Neural cell (in vitro differentiated cells): ENCODE results near the gene RABEPK. TPM values are rescaled to one million over a fixed set of nuclear protein-coding genes. Genes with fewer than 3 reads are reported as not detected.

Experiments used
- H2AFZ ChIP-seq: fragments of 200-600, 300-800 bp; sonication (generic), shearing (Covaris generic); 2 replicates; pipeline ENCODE4 v1.6.0; 2014; ENCODE audit warnings: low read depth, mild to moderate bottlenecking, antibody characterized with exemption, low read length, moderate library complexity
- H3F3A ChIP-seq: fragments of 200-600 bp; shearing (Covaris generic); 2 replicates; pipeline ENCODE4 v1.6.1; 2016; ENCODE audit warnings: mild to moderate bottlenecking, moderate library complexity, mixed read lengths, antibody characterized with exemption, low read length; ENCODE audit not compliant: insufficient read depth, poor library complexity, severe bottlenecking
- H3K27ac ChIP-seq: fragments of 200-600, 300-800 bp; sonication (generic), shearing (Covaris generic); 2 replicates; pipeline ENCODE4 v1.5.1; 2014; ENCODE audit warnings: mild to moderate bottlenecking, low read length, moderate library complexity
- H3K27me3 ChIP-seq: fragments of 300-800, 200-600 bp; sonication (generic), shearing (Covaris generic); 2 replicates; pipeline ENCODE4 v1.6.0; 2014; ENCODE audit warnings: mild to moderate bottlenecking, low read depth, low read length, moderate library complexity; ENCODE audit not compliant: insufficient read depth
- H3K36me3 ChIP-seq: fragments of 300-800, 200-600 bp; sonication (generic), shearing (Covaris generic); 2 replicates; pipeline ENCODE4 v1.5.1; 2014; ENCODE audit warnings: mild to moderate bottlenecking, antibody characterized with exemption, low read length, moderate library complexity; ENCODE audit not compliant: insufficient read depth
- H3K4me2 ChIP-seq: fragments of 300-800, 200-600 bp; sonication (generic), shearing (Covaris generic); 2 replicates; pipeline ENCODE4 v1.6.0; 2014; ENCODE audit warnings: mild to moderate bottlenecking, low read length
- H3K4me3 ChIP-seq: fragments of 300-800, 200-600 bp; sonication (generic), shearing (Covaris generic); 2 replicates; pipeline ENCODE4 v1.5.1; 2014; ENCODE audit warnings: mild to moderate bottlenecking, low read length, moderate library complexity
- H3K79me2 ChIP-seq: fragments of 200-600 bp; shearing (Covaris generic); replicated peaks from 2 replicates; pipeline ENCODE4 v1.6.0; 2014; ENCODE audit warnings: mild to moderate bottlenecking, low read length, moderate library complexity; ENCODE audit not compliant: insufficient read depth
- H3K9ac ChIP-seq: fragments of 300-800, 200-600 bp; sonication (generic), shearing (Covaris generic); 2 replicates; pipeline ENCODE4 v1.6.1; 2016; ENCODE audit warnings: mild to moderate bottlenecking, low read length, mixed read lengths
- H3K9me2 ChIP-seq: fragments of 200-600 bp; shearing (Covaris generic); 2 replicates; pipeline ENCODE4 v1.6.1; 2016; ENCODE audit warnings: mild to moderate bottlenecking, low read length, mixed read lengths; ENCODE audit not compliant: insufficient read depth
- H3K9me3 ChIP-seq: fragments of 200-600, 300-800 bp; sonication (generic), shearing (Covaris generic); 2 replicates; pipeline ENCODE4 v1.6.1; 2016; ENCODE audit warnings: mild to moderate bottlenecking, mixed run types, low read length, moderate library complexity, mixed read lengths
- H4K20me1 ChIP-seq: fragments of 200-600 bp; shearing (Covaris generic); 2 replicates; pipeline ENCODE4 v1.6.1; 2016; ENCODE audit warnings: mild to moderate bottlenecking, mixed run types; ENCODE audit not compliant: insufficient read depth
- CTCF ChIP-seq: fragments of 450-650 bp; IDR thresholded peaks from 2 replicates; pipeline ENCODE4 v1.5.1; 2014; ENCODE audit warnings: antibody characterized with exemption, mild to moderate bottlenecking, moderate library complexity; ENCODE audit not compliant: poor library complexity, severe bottlenecking
- EP300 ChIP-seq: fragments of 450-650 bp; conservative IDR thresholded peaks from 2 replicates; pipeline ENCODE4 v1.6.1; 2014; ENCODE audit warnings: antibody characterized with exemption, mild to moderate bottlenecking, moderate library complexity; ENCODE audit not compliant: poor library complexity, severe bottlenecking
- EZH2 ChIP-seq: fragments of 200-600, 300-800 bp; shearing (Covaris generic), sonication (generic); IDR thresholded peaks from 2 replicates; pipeline ENCODE4 v1.6.1; 2014; ENCODE audit warnings: antibody characterized with exemption, low read length, borderline replicate concordance, mild to moderate bottlenecking; ENCODE audit not compliant: insufficient read depth, poor library complexity, severe bottlenecking
- MXI1 ChIP-seq: fragments of 450-650 bp; conservative IDR thresholded peaks from 2 replicates; pipeline ENCODE4 v1.6.1; 2014; ENCODE audit warnings: antibody characterized with exemption, mild to moderate bottlenecking; ENCODE audit not compliant: poor library complexity, severe bottlenecking
- POLR2AphosphoS5 ChIP-seq: IDR thresholded peaks from 2 replicates; pipeline ENCODE4 v1.6.1; 2012
- RAD21 ChIP-seq: fragments of 450-650 bp; conservative IDR thresholded peaks from 2 replicates; pipeline ENCODE4 v1.6.1; 2014; ENCODE audit warnings: antibody characterized with exemption, mild to moderate bottlenecking, moderate library complexity
- SMC3 ChIP-seq: fragments of 450-650 bp; conservative IDR thresholded peaks from 2 replicates; pipeline ENCODE4 v1.6.1; 2014; ENCODE audit warnings: antibody characterized with exemption, mild to moderate bottlenecking, moderate library complexity; ENCODE audit not compliant: poor library complexity
- TAF1 ChIP-seq: IDR thresholded peaks from 2 replicates; pipeline ENCODE4 v1.6.1; 2012; ENCODE audit warnings: low read depth
- polyA plus RNA-seq: library from polyadenylated mRNA; depleted of rRNA; stranded (reverse); fragments of >200 nt; gene quantifications from 2 replicates; pipeline ENCODE4 v1.2.3, GENCODE V29; 2014
- TF ChIP-seq, protein P1 (sequence below): IDR thresholded peaks from 2 replicates; pipeline ENCODE4 v1.6.1; 2012; ENCODE audit warnings: borderline replicate concordance

The RABEPK gene
- polyA plus RNA-seq, 1 donor from 2014 or later: 58.2 TPM

DNA sequence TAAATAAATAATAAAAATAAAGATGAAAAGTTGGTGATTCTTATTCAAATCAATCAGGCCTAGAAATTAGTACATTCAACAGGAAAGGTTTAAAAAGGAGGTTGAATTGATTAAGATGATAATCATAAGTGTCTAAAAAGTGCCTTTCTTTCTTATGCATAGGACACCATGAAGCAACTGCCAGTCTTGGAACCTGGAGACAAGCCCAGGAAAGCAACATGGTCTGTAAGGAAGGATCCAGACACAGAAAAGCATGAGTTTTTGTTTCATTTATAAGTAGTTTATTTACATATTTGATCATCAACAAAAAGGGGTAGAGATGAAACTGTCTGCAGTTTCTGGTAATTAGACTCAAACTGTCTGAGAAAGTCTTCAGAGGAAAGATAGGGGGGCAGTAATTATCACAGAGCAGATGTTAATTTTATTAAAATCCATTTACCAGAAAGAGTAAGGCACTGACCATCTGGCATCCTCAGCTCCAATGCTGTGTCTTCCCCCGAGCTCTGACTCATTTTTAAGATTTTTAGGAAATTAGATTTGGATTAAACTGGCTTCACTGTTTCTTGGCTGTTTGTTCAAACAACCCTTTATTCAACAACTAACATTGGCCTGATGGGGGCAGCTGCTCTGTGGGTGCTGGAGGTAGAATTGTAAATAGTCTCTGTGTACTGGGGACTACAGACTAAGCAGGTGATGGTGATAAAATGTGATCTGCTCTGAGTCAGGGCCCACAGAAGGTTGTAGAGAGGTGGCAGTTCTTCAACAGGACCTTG lies 2.7 kb downstream of the RABEPK start:
- TF ChIP-seq RAD21 (no peak), EZH2 (no peak), EP300 (no peak), POLR2AphosphoS5 (no peak), CTCF (no peak), TAF1 (no peak), SMC3 (no peak), MXI1 (no peak)
- TF ChIP-seq, protein P1, sequence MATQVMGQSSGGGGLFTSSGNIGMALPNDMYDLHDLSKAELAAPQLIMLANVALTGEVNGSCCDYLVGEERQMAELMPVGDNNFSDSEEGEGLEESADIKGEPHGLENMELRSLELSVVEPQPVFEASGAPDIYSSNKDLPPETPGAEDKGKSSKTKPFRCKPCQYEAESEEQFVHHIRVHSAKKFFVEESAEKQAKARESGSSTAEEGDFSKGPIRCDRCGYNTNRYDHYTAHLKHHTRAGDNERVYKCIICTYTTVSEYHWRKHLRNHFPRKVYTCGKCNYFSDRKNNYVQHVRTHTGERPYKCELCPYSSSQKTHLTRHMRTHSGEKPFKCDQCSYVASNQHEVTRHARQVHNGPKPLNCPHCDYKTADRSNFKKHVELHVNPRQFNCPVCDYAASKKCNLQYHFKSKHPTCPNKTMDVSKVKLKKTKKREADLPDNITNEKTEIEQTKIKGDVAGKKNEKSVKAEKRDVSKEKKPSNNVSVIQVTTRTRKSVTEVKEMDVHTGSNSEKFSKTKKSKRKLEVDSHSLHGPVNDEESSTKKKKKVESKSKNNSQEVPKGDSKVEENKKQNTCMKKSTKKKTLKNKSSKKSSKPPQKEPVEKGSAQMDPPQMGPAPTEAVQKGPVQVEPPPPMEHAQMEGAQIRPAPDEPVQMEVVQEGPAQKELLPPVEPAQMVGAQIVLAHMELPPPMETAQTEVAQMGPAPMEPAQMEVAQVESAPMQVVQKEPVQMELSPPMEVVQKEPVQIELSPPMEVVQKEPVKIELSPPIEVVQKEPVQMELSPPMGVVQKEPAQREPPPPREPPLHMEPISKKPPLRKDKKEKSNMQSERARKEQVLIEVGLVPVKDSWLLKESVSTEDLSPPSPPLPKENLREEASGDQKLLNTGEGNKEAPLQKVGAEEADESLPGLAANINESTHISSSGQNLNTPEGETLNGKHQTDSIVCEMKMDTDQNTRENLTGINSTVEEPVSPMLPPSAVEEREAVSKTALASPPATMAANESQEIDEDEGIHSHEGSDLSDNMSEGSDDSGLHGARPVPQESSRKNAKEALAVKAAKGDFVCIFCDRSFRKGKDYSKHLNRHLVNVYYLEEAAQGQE: no peak
- H3K36me3 ChIP-seq: no peaks in the 10 kb centered on the region
- no peak overlapping the region for H3K4me3 ChIP-seq
- no peaks in the 10 kb centered on the region for H4K20me1 ChIP-seq
- no peaks in the 10 kb centered on the region for H3K79me2 ChIP-seq
- no peaks in the 10 kb centered on the region for H3K9me3 ChIP-seq
- no peaks in the 10 kb centered on the region for H3F3A ChIP-seq
- no peak overlapping the region for H3K4me2 ChIP-seq
- H3K27ac ChIP-seq: no peak overlapping the region
- H3K9ac ChIP-seq: no peak overlapping the region
- no peaks in the 10 kb centered on the region for H3K9me2 ChIP-seq
- H3K27me3 ChIP-seq: no peaks in the 10 kb centered on the region
- H2AFZ ChIP-seq: no peak overlapping the region

- no peaks in the 10 kb centered on the region for H3K36me3 ChIP-seq
- no peak for TF ChIP-seq RAD21
- no peak overlapping the region for H3K4me3 ChIP-seq
Observed at GRCh38 chr9:125204477-125204876, 4.1 kb downstream of the RABEPK start.

More at GRCh38 chr9:125204477-125204876, 4.1 kb downstream of the RABEPK start:
- Histone ChIP-seq H3K9me3 (no peaks in the 10 kb centered on the region), H3K9me2 (no peaks in the 10 kb centered on the region), H2AFZ (no peak overlapping the region), H3K4me2 (no peak overlapping the region), H3K27ac (no peak overlapping the region), H3F3A (no peaks in the 10 kb centered on the region), H3K79me2 (no peaks in the 10 kb centered on the region), H4K20me1 (no peaks in the 10 kb centered on the region), H3K27me3 (no peaks in the 10 kb centered on the region), H3K9ac (no peak overlapping the region)
